ENCODE results near the gene FCHO1. TPM values are rescaled to one million over a fixed set of nuclear protein-coding genes. Genes with fewer than 3 reads are reported as not detected.

Gene FCHO1
- total and polyA plus RNA-seq, 8 donors, result 0.43 to 2.5 (median 1.4) TPM

DNA sequence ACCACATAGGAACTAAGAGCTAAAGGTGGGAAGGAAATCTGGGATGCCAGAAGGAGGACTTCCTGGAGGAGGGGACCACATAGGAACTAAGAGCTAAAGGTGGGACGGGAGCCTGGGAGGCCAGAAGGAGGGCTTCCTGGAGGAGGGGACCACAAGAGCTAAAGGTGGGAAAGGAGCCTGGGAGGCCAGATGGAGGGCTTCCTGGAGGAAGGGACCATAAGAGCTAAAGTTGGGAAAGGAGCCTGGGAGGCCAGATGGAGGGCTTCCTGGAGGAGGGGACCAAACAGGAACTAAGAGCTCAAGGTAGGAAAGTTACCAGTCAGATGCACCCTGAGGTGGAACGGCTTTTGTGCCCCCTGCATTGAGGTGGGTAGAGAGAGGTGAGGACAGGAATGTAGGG, 9.8 kb upstream of the FCHO1 start:
- no peaks in the 10 kb centered on the region for H3K27me3 ChIP-seq
- ATAC-seq (no peak), DNase-seq (no peak), FAIRE-seq (no peak)
- no peaks in the 10 kb centered on the region for H3K9me3 ChIP-seq
- 91% methylated on average over 2 of the region's 2 CpGs for WGBS, 2 donors
- no peak overlapping the region for H3K4me3 ChIP-seq
- TF ChIP-seq, protein P1, sequence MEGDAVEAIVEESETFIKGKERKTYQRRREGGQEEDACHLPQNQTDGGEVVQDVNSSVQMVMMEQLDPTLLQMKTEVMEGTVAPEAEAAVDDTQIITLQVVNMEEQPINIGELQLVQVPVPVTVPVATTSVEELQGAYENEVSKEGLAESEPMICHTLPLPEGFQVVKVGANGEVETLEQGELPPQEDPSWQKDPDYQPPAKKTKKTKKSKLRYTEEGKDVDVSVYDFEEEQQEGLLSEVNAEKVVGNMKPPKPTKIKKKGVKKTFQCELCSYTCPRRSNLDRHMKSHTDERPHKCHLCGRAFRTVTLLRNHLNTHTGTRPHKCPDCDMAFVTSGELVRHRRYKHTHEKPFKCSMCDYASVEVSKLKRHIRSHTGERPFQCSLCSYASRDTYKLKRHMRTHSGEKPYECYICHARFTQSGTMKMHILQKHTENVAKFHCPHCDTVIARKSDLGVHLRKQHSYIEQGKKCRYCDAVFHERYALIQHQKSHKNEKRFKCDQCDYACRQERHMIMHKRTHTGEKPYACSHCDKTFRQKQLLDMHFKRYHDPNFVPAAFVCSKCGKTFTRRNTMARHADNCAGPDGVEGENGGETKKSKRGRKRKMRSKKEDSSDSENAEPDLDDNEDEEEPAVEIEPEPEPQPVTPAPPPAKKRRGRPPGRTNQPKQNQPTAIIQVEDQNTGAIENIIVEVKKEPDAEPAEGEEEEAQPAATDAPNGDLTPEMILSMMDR (IDR thresholded peaks at IDR 0.05), result no peak
- no peak overlapping the region for H3K27ac ChIP-seq
- intact Hi-C loops (cut with DNase I), result no loop called here
- no peaks in the 10 kb centered on the region for H3K36me3 ChIP-seq
- H3K4me1 ChIP-seq, result no peaks in the 10 kb centered on the region

DNA sequence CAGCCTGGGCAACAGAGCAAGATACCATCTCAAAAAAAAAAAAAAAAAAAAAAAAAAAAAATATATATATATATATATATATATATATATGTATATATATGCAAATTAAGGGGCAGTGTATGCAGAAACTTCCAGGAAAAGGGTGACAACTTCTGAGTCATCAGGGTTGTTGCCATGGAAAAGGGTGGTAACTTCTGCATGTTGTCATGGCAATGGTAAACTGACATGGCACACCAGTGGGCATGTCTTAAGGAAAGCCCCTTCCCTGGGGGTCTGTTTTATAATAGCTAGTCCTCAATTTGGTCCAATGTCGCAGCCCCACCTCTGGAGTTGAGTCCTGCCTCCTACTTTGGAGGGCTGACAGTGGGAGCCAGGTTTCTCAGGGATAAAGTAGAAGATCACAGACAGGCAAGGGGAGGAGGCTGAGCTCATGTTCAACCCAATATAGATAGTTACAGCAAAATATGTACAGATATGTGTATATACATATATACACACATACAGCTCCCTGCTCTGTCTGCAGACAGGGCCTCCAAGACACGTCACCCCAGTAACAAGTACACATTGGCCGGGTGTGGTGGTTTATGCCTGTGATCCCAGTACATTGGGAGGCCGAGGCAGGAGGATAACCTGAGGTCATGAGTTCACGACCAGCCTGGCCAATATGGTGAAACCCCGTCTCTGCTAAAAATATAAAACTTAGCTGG, 7.2 kb upstream of the FCHO1 start:
- FAIRE-seq (no peak), ATAC-seq (no peak), DNase-seq (no peak)
- Histone ChIP-seq H3K9me3 (no peaks in the 10 kb centered on the region), H3K4me1 (no peaks in the 10 kb centered on the region), H3K27me3 (no peaks in the 10 kb centered on the region), H3K27ac (no peak overlapping the region), H3K4me3 (no peak overlapping the region), H3K36me3 (no peaks in the 10 kb centered on the region)
- WGBS, 2 donors, result 77 to 88% methylated on average over 6 of the region's 6 CpGs
- TF ChIP-seq, protein P1 (IDR thresholded peaks at IDR 0.05), result no peak
- intact Hi-C loops (cut with DNase I), result no loop called here

DNA sequence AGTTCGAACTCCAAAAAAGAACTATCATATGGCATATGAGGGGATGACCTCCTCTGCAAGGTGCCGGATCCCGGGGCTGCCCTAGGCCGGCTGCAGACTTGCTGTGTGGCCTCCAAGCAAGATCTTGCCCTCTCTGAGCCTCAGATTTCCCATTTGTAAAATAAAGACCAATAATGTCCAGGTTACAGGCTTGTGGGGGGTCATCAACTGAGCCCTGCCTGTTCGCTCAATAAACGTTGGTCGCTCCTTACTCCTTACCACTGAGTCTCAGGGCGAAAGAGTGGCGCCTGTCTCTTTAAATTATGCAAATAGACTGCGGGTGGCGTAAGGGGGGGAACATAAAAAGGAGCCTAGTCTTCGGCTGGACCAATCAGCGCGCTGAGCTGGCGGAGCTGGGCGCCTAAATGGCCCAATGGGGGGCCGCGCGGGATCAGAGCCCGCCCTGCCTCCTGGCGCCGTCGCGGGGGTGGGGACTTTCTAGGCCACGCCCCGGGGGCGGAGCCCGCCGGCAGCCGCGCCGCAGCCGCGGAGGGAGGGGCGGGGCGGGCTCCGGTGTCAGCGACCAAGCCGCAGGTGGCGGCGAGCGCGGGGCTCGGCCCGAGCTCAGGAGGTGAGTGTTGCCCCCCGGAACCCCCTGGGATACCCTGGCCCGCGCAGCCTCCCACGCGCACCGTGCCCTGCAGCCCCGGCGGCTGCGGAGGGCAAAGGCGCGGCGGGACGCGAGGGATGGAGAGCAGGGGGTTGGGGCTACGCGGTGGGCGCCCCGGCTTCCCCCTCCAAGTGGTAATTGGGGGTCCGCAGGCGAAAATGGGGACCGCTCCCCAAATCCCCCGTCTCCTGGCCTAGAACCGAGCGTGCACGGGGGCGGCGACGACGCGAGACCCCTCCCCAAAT, 3.8 kb upstream of the FCHO1 start:
- no peaks in the 10 kb centered on the region for H3K36me3 ChIP-seq
- no peaks in the 10 kb centered on the region for H3K4me1 ChIP-seq
- WGBS, 2 donors, result 7 to 11% methylated on average over 40 to 75 of the region's 75 CpGs
- FAIRE-seq (no peak), DNase-seq (peak; percentile 89 to 97 (median 93)), ATAC-seq (peak; percentile 98 to 100 (median 100))
- peak overlapping the region; percentile 12 to 53 (median 30) for H3K4me3 ChIP-seq
- no peaks in the 10 kb centered on the region for H3K9me3 ChIP-seq
- H3K27ac ChIP-seq, result no peak overlapping the region
- no peaks in the 10 kb centered on the region for H3K27me3 ChIP-seq
- TF ChIP-seq, protein P1 (IDR thresholded peaks at IDR 0.05), result no peak
- intact Hi-C loops (cut with DNase I), result no loop called here

DNA sequence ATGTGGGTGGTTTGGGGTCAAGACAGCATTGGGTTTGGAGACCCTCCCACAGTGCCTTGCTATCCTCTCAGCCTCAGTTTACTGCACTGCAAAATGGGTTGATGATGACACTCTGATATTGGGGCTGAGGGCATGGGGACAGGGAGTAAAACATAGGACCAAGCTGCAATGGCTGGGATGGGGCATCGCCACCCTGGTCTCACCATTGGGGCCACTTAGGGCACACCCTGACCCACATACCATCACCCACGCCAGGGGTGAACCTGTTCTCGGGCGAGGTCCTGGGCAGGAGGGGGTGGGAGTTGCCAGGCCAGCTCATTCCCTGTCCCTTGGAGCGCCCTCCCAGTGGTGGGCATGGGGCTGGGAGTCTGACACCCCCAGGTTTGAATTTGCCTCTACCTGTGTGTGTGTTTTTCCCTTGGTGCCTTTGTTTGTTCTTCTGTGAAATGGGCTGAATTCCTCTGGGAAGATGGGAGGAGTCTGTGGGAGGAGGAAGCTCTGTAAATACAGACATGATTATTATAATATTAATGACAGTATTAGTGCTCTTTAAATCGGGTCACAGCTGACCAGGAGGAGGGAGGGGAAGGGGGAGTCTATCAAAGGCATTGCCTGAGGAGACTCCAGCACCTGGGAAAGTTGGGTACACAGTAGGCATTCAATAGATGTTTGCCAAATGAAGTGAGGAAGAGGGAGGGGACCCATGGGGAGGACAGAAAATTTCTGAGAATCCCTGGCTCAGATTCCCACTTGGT, 2.2 kb upstream of the FCHO1 start:
- no peaks in the 10 kb centered on the region for H3K4me1 ChIP-seq
- intact Hi-C loops (cut with DNase I), result no loop called here
- WGBS, 2 donors, result 68 to 76% methylated on average over 6 of the region's 6 CpGs
- H3K27ac ChIP-seq, result no peak overlapping the region
- H3K9me3 ChIP-seq, result no peaks in the 10 kb centered on the region
- no peak overlapping the region for H3K4me3 ChIP-seq
- ATAC-seq (no peak), DNase-seq (no peak), FAIRE-seq (no peak)
- H3K36me3 ChIP-seq, result no peaks in the 10 kb centered on the region
- no peaks in the 10 kb centered on the region for H3K27me3 ChIP-seq
- TF ChIP-seq, protein P1 (IDR thresholded peaks at IDR 0.05), result no peak

All from pancreas (tissue), 10 donors.